Uterus (tissue), 4 donors: ENCODE measurements around the gene POLR2E. TPM values are rescaled to one million over a fixed set of nuclear protein-coding genes. Genes with fewer than 3 reads are reported as not detected.
A peak's percentile ranks its signal among the peaks of the same experiment; 100 is the strongest.

Source experiments
- DNase-seq, 2 donors: peaks; one replicate each; pipeline ENCODE4 v3.0.0-alpha.2; 2019 to 2020
- H3K27ac ChIP-seq, 2 donors: fragments of 200-600 bp; sonication (generic); 1 replicate in 1 of 2; 2 replicates in 1 of 2; pipeline ENCODE4 v1.5.1; 2016 to 2018
- H3K27me3 ChIP-seq, 2 donors: fragments of 200-600 bp; sonication (generic); one replicate each; pipeline ENCODE4 v1.5.1; 2018 to 2019; ENCODE audit warnings: control low read depth in 1 of 2
- H3K36me3 ChIP-seq, 2 donors: fragments of 200-600 bp; sonication (generic); one replicate each; pipeline ENCODE4 v1.5.1; 2019; ENCODE audit warnings: control low read depth in 1 of 2
- H3K4me1 ChIP-seq, 2 donors: fragments of 200-600 bp; sonication (generic); one replicate each; pipeline ENCODE4 v1.5.1; 2018 to 2019; ENCODE audit warnings: control low read depth in 1 of 2
- H3K4me3 ChIP-seq, 2 donors: fragments of 200-600 bp; sonication (generic); 1 replicate in 1 of 2; 2 replicates in 1 of 2; pipeline ENCODE4 v1.5.1; 2018 to 2019; ENCODE audit warnings: mild to moderate bottlenecking in 1 of 2
- H3K9me3 ChIP-seq, 2 donors: fragments of 200-600 bp; sonication (generic); one replicate each; pipeline ENCODE4 v1.5.1; 2019; ENCODE audit warnings: control low read depth in 1 of 2
- POLR2A ChIP-seq, 2 donors: fragments of 450-650 bp; IDR thresholded peaks; one replicate each; pipeline ENCODE4 v1.6.1; 2016; ENCODE audit warnings: antibody characterized with exemption in 2 of 2, mild to moderate bottlenecking in 1 of 2, moderate library complexity in 1 of 2
- intact Hi-C: fragments of 100-400 bp; cut with DNase I; formaldehyde crosslinking; loops from one replicate; pipeline ENCODE4 v1.15.1; 2023; ENCODE audit warnings: low total_unique reads
- total RNA-seq, 4 donors: library from RNA; depleted of rRNA in 3 of 4; stranded (reverse); fragments of >200 nt in 3 of 4; gene quantifications; one replicate each; pipeline versions ENCODE4 v1.1.0 to v1.2.4, GENCODE V29; 2014 to 2023
- TF ChIP-seq, protein P1 (sequence below), 4 experiments: fragments of 200-600 bp in 2 of 4; fragments of 450-650 bp in 2 of 4; sonication (generic) in 2 of 4; IDR thresholded peaks; one replicate each; pipeline ENCODE4 v1.5.1; 2016 to 2019; ENCODE audit warnings: antibody characterized with exemption in 4 of 4, mild to moderate bottlenecking in 2 of 4, moderate library complexity in 1 of 4
- donor health status: DM: yes; HTN: yes; CAD: no.

POLR2E gene
- total RNA-seq, 4 donors from 2014 or later: 13.6 to 112 (median 59.8) TPM

DNA sequence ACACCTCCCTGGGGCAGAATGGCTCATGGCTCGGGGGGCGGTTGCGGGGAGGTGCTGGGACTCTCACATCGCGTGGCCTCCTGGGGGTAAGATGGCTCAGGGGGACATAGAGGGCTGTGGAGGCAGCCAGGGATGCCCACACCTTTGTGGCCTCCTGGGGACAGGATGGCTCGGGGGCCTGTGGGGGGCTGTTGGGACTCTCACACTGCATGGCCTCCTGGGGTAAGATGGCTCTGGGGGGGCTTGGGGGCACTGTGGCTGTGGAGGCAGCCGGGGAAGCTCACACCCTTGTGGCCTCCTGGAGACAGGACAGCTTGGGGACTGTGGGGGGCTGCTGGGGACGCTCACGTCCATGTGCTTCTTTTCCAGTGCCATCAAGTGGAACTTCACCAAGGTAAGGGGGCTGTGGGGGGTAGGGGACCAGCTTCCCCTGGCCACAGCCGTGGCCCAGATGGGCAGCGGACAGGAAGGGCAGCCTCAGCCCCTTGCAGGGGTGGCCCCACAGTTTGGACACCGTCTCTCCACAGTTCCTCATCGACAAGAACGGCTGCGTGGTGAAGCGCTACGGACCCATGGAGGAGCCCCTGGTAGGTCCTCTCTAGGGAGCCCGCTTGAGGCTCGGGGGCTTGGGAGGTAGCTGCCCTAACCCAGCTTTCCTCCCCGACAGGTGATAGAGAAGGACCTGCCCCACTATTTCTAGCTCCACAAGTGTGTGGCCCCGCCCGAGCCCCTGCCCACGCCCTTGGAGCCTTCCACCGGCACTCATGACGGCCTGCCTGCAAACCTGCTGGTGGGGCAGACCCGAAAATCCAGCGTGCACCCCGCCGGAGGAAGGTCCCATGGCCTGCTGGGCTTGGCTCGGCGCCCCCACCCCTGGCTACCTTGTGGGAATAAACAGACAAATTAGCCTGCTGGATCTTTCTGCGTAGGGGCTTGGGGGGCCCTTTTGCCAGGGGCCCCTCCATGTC is 11.0 kb upstream of the POLR2E start:
- no peak overlapping the region for H3K27ac ChIP-seq
- DNase-seq: no peak
- TF ChIP-seq, protein P1, sequence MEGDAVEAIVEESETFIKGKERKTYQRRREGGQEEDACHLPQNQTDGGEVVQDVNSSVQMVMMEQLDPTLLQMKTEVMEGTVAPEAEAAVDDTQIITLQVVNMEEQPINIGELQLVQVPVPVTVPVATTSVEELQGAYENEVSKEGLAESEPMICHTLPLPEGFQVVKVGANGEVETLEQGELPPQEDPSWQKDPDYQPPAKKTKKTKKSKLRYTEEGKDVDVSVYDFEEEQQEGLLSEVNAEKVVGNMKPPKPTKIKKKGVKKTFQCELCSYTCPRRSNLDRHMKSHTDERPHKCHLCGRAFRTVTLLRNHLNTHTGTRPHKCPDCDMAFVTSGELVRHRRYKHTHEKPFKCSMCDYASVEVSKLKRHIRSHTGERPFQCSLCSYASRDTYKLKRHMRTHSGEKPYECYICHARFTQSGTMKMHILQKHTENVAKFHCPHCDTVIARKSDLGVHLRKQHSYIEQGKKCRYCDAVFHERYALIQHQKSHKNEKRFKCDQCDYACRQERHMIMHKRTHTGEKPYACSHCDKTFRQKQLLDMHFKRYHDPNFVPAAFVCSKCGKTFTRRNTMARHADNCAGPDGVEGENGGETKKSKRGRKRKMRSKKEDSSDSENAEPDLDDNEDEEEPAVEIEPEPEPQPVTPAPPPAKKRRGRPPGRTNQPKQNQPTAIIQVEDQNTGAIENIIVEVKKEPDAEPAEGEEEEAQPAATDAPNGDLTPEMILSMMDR (IDR thresholded peaks at IDR 0.05): no peak
- no peak for TF ChIP-seq POLR2A (IDR thresholded peaks at IDR 0.05)
- H3K9me3 ChIP-seq: no peaks in the 10 kb centered on the region
- no peaks in the 10 kb centered on the region for H3K27me3 ChIP-seq
- intact Hi-C loops: loop anchor here (10.0 kb wide), 1 partner anchor 181 kb away; the partner anchor contains the start of gene ARID3A
- no peaks in the 10 kb centered on the region for H3K36me3 ChIP-seq
- H3K4me1 ChIP-seq: peaks cover 15 to 19% of the 10 kb centered on the region in 2 donors
- H3K4me3 ChIP-seq: no peak overlapping the region

DNA sequence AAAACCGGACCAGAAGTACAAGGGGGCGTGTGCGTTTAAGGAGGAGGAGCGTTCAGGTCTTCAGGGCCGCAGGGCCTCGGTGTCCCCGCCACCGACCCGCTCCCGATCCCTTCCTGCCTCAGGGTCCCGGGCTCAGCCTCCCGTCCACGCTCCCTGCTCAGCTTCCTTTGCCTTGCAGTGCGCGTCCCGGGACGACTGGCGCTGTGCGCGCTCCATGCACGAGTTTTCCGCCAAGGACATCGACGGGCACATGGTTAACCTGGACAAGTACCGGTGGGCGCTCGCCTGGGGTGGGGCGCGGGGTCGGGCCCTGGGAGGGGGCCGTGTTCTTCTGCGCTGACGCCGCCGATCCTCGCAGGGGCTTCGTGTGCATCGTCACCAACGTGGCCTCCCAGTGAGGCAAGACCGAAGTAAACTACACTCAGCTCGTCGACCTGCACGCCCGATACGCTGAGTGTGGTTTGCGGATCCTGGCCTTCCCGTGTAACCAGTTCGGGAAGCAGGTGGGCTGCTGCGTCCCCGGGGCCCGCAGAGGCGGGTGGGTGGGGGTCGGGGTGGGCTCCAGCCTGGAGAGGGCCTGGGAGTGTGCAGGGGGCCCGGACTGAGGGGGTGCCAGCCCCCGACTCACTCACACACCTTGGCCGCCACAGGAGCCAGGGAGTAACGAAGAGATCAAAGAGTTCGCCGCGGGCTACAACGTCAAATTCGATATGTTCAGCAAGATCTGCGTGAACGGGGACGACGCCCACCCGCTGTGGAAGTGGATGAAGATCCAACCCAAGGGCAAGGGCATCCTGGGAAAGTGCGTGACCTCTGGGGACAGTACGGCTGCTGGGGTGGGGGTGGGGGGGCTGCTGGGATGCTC is 10.1 kb upstream of the POLR2E start:
- TF ChIP-seq, protein P1 (IDR thresholded peaks at IDR 0.05): no peak
- TF ChIP-seq POLR2A (IDR thresholded peaks at IDR 0.05): no peak
- Histone ChIP-seq H3K27me3 (no peaks in the 10 kb centered on the region), H3K27ac (peak overlapping the region; percentile 96 to 100), H3K4me1 (peaks cover 16 to 19% of the 10 kb centered on the region in 2 donors), H3K4me3 (peak overlapping the region; percentile 57 to 91), H3K9me3 (no peaks in the 10 kb centered on the region), H3K36me3 (no peaks in the 10 kb centered on the region)
- intact Hi-C loops: loop anchor here (10.0 kb wide), 1 partner anchor 180 kb away; the partner anchor contains the start of gene ARID3A
- DNase-seq: no peak

DNA sequence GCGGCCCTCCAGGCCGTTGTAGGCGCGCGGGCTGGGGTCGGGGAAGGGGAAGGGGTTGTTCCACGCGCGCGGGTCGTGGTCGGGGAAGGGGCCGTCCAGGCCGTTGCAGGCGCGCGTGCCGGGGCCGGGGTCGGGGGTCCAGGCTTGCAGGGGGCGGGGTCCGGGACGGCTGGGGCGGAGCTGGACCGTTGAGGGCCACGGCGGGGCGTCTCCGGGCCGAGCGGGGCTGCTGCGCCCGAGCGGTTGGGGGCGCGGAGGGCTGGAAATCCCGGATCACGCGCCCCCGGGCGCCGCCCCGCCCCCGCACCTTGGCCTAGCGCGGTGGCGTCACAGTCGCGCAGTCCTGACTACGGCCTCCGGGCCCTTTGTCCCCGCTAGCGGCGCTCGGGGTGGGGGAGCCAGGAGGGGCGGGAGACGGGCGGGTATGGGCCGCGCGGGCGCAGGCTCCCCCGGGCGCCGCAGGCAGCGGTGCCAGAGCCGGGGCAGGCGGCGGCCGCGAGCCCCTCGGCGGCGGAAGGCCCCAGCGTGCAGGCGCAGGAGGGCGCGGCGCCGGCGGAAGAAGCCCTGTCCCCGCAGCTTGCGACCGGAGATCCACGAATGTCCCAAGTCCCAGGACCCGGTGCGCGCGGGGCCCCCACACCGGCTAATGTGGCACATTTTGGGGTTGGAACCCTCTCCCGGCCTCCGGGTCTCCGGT is 9.3 kb upstream of the POLR2E start:
- peak overlapping the region; percentile 96 to 100 for H3K27ac ChIP-seq
- H3K4me3 ChIP-seq: peak overlapping the region; percentile 57 to 91
- H3K36me3 ChIP-seq: no peaks in the 10 kb centered on the region
- intact Hi-C loops: loop anchor here (10.0 kb wide), 1 partner anchor 180 kb away; the partner anchor contains the start of gene ARID3A
- H3K4me1 ChIP-seq: peaks cover 16 to 19% of the 10 kb centered on the region in 2 donors
- peak; percentile 70 to 75 for DNase-seq
- H3K9me3 ChIP-seq: no peaks in the 10 kb centered on the region
- H3K27me3 ChIP-seq: no peaks in the 10 kb centered on the region
- TF ChIP-seq, protein P1 (IDR thresholded peaks at IDR 0.05): peak in 1 of 4 experiments; percentile 7
- TF ChIP-seq POLR2A (IDR thresholded peaks at IDR 0.05): no peak

DNA sequence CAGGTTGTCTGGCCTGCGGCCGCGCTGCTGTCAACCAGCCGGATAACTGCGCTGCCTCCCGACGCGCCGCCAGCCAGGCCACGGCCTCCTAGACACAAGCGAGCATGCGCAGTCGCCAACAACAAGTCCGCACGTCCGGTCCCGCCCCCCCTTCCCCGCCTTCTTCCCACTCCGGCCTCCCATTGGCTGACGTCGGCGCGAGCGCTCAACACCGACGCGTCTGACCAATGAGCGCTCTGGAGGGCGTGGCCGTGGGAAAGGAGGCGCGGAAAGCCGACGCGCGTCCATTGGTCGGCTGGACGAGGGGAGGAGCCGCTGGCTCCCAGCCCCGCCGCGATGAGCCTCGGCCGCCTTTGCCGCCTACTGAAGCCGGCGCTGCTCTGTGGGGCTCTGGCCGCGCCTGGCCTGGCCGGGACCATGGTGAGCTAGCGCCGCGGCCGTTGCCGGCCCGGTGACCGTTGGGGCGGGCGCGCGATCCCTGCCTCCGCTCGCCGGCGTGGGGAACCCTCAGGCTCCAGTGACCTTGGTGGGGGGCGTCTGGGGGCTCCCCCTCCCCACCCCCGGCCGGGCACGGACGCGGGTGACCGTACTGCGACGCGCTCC is 8.6 kb upstream of the POLR2E start, which contains the start of gene GPX4:
Gene GPX4 (plus strand): TSS at position 287 of the 603 bp plus-strand sequence. CDS start 50 bp downstream, at position 337.
- H3K9me3 ChIP-seq: no peaks in the 10 kb centered on the region
- H3K27me3 ChIP-seq: no peaks in the 10 kb centered on the region
- DNase-seq: peak; percentile 99
- H3K4me3 ChIP-seq: peak within 1 kb of the TSS; percentile 57 to 91
- peaks cover 16 to 19% of the 10 kb centered on the region in 2 donors for H3K4me1 ChIP-seq
- intact Hi-C loops: loop anchor here (10.0 kb wide), 1 partner anchor 179 kb away; the partner anchor contains the start of gene ARID3A
- TF ChIP-seq POLR2A (IDR thresholded peaks at IDR 0.05): peak; percentile 97
- TF ChIP-seq, protein P1 (IDR thresholded peaks at IDR 0.05): peak in 1 of 4 experiments; percentile 30
- peak within 1 kb of the TSS; percentile 96 to 100 for H3K27ac ChIP-seq
- H3K36me3 ChIP-seq: no peaks in the 10 kb centered on the region
